Mesendoderm (in vitro differentiated cells): ENCODE measurements around the gene EFCAB11.

Experiments
- DNase-seq: peaks from one replicate; pipeline ENCODE4 v3.0.0; 2013
- H2AK5ac ChIP-seq: 2 replicates; pipeline ENCODE4 v1.6.1; 2013; ENCODE audit warnings: low read length, inconsistent platforms
- H2BK120ac ChIP-seq: 2 replicates; pipeline ENCODE4 v1.6.1; 2013; ENCODE audit warnings: low read depth, mild to moderate bottlenecking, low read length, moderate library complexity, mixed read lengths
- H2BK15ac ChIP-seq: replicated peaks from 2 replicates; pipeline ENCODE4 v1.6.1; 2013; ENCODE audit warnings: low read depth, mild to moderate bottlenecking, moderate library complexity
- H2BK5ac ChIP-seq: 2 replicates; pipeline ENCODE4 v1.6.1; 2013; ENCODE audit warnings: low read length, inconsistent platforms
- H3K18ac ChIP-seq: 2 replicates; pipeline ENCODE4 v1.6.1; 2013; ENCODE audit warnings: mild to moderate bottlenecking, low read length, mixed read lengths
- H3K23ac ChIP-seq: one replicate; pipeline ENCODE4 v1.6.1; 2013; ENCODE audit warnings: low read length
- H3K27ac ChIP-seq: 2 replicates; pipeline ENCODE4 v1.5.1; 2013; ENCODE audit warnings: low read depth, mild to moderate bottlenecking, inconsistent platforms, low read length, moderate library complexity
- H3K27me3 ChIP-seq: 2 replicates; pipeline ENCODE4 v1.6.1; 2013; ENCODE audit warnings: low read length, control low read depth, mild to moderate bottlenecking, inconsistent platforms; ENCODE audit not compliant: insufficient read depth, poor library complexity
- H3K36me3 ChIP-seq: 2 replicates; pipeline ENCODE4 v1.6.1; 2013; ENCODE audit warnings: low read length, inconsistent platforms; ENCODE audit not compliant: control insufficient read depth, insufficient read depth
- H3K4ac ChIP-seq: one replicate; pipeline ENCODE4 v1.6.1; 2013; ENCODE audit warnings: low read depth, mild to moderate bottlenecking, low read length, moderate library complexity
- H3K4me1 ChIP-seq: 2 replicates; pipeline ENCODE4 v1.6.1; 2013; ENCODE audit warnings: low read depth, low read length, inconsistent platforms; ENCODE audit not compliant: control insufficient read depth
- H3K4me2 ChIP-seq: 2 replicates; pipeline ENCODE4 v1.6.1; 2013; ENCODE audit warnings: low read length
- H3K4me3 ChIP-seq: 2 replicates; pipeline ENCODE4 v1.5.1; 2013; ENCODE audit warnings: mild to moderate bottlenecking, low read length
- H3K56ac ChIP-seq: one replicate; pipeline ENCODE4 v1.6.1; 2013; ENCODE audit warnings: low read length
- H3K79me1 ChIP-seq: 2 replicates; pipeline ENCODE4 v1.6.1; 2013; ENCODE audit warnings: low read length, inconsistent platforms
- H3K79me2 ChIP-seq: 2 replicates; pipeline ENCODE4 v1.6.1; 2013; ENCODE audit warnings: mild to moderate bottlenecking, low read length; ENCODE audit not compliant: control insufficient read depth, insufficient read depth
- H3K9ac ChIP-seq: 2 replicates; pipeline ENCODE4 v1.6.1; 2013; ENCODE audit warnings: low read length, inconsistent platforms
- H4K5ac ChIP-seq: one replicate; pipeline ENCODE4 v1.6.1; 2013; ENCODE audit warnings: low read length
- H4K8ac ChIP-seq: one replicate; pipeline ENCODE4 v1.6.1; 2013; ENCODE audit warnings: low read depth, mild to moderate bottlenecking, control low read depth, low read length, moderate library complexity
- WGBS: extraction: QIAGEN DNeasy Blood & Tissue Kit; methylation state at CpG from one replicate; pipeline ENCODE4 v1.1.7; 2013; ENCODE audit warnings: low lambda C conversion rate, missing lambda C conversion rate; ENCODE audit not compliant: insufficient coverage; ENCODE audit errors: extremely low coverage; 5-methylcytosine and 5-hydroxymethylcytosine counted together

Gene EFCAB11

GRCh38 chr14:89767131-89767530, 187.4 kb downstream of the EFCAB11 start:
- H3K56ac ChIP-seq, result no peak overlapping the region
- H3K36me3 ChIP-seq, result no peaks in the 10 kb centered on the region
- no peak overlapping the region for H3K23ac ChIP-seq
- H4K8ac ChIP-seq, result no peak overlapping the region
- H3K4ac ChIP-seq, result no peak overlapping the region
- no peak overlapping the region for H3K4me2 ChIP-seq
- peak overlapping the region; percentile 65 for H3K18ac ChIP-seq
- H3K27ac ChIP-seq, result no peak overlapping the region
- no peak overlapping the region for H3K9ac ChIP-seq
- H2BK120ac ChIP-seq, result no peak overlapping the region
- H3K79me1 ChIP-seq, result no peaks in the 10 kb centered on the region
- no peak overlapping the region for H2BK5ac ChIP-seq
- H2AK5ac ChIP-seq, result no peak overlapping the region
- no peak overlapping the region for H2BK15ac ChIP-seq
- no CpG with 5 or more reads among the region's 3 CpGs for WGBS
- no peaks in the 10 kb centered on the region for H3K27me3 ChIP-seq
- H3K4me1 ChIP-seq, result no peaks in the 10 kb centered on the region
- H4K5ac ChIP-seq, result no peak overlapping the region
- H3K79me2 ChIP-seq, result no peaks in the 10 kb centered on the region
- DNase-seq, result no peak
- H3K4me3 ChIP-seq, result no peak overlapping the region

GRCh38 chr14:89765346-89765745, 189.2 kb downstream of the EFCAB11 start:
- Histone ChIP-seq H3K4me3 (no peak overlapping the region), H2BK5ac (no peak overlapping the region), H3K4ac (no peak overlapping the region), H3K79me1 (no peaks in the 10 kb centered on the region), H3K23ac (no peak overlapping the region), H3K27ac (no peak overlapping the region), H4K8ac (no peak overlapping the region), H3K56ac (no peak overlapping the region), H2BK120ac (no peak overlapping the region), H3K9ac (no peak overlapping the region), H4K5ac (no peak overlapping the region), H2BK15ac (no peak overlapping the region), H3K27me3 (no peaks in the 10 kb centered on the region), H3K4me1 (no peaks in the 10 kb centered on the region), H3K79me2 (no peaks in the 10 kb centered on the region), H3K36me3 (no peaks in the 10 kb centered on the region), H3K4me2 (no peak overlapping the region), H3K18ac (no peak overlapping the region), H2AK5ac (no peak overlapping the region)
- DNase-seq, result no peak
- no CpG with 5 or more reads among the region's 3 CpGs for WGBS

GRCh38 chr14:89760086-89760485, 194.4 kb downstream of the EFCAB11 start:
- Histone ChIP-seq H3K4ac (no peak overlapping the region), H3K36me3 (no peaks in the 10 kb centered on the region), H3K18ac (no peak overlapping the region), H3K23ac (no peak overlapping the region), H3K27me3 (peaks cover 2% of the 10 kb centered on the region), H2BK120ac (no peak overlapping the region), H3K56ac (no peak overlapping the region), H3K9ac (no peak overlapping the region), H2BK5ac (no peak overlapping the region), H4K5ac (no peak overlapping the region), H3K27ac (no peak overlapping the region), H4K8ac (no peak overlapping the region), H3K4me3 (no peak overlapping the region), H3K4me2 (no peak overlapping the region), H2BK15ac (no peak overlapping the region), H3K79me2 (no peaks in the 10 kb centered on the region), H3K79me1 (no peaks in the 10 kb centered on the region), H3K4me1 (no peaks in the 10 kb centered on the region), H2AK5ac (no peak overlapping the region)
- no CpG with 5 or more reads among the region's 7 CpGs for WGBS
- no peak for DNase-seq

GRCh38 chr14:89757313-89757939, 197.1 kb downstream of the EFCAB11 start:
- Histone ChIP-seq H3K4me2 (no peak overlapping the region), H3K18ac (no peak overlapping the region), H3K9ac (no peak overlapping the region), H3K79me2 (no peaks in the 10 kb centered on the region), H3K27me3 (peaks cover 2% of the 10 kb centered on the region), H3K36me3 (no peaks in the 10 kb centered on the region), H3K4me3 (no peak overlapping the region), H4K5ac (no peak overlapping the region), H3K4me1 (no peaks in the 10 kb centered on the region), H2BK120ac (no peak overlapping the region), H2BK15ac (no peak overlapping the region), H3K79me1 (no peaks in the 10 kb centered on the region), H3K56ac (no peak overlapping the region), H3K4ac (no peak overlapping the region), H2AK5ac (no peak overlapping the region), H4K8ac (no peak overlapping the region), H3K23ac (no peak overlapping the region), H3K27ac (no peak overlapping the region), H2BK5ac (no peak overlapping the region)
- WGBS, result no CpG with 5 or more reads among the region's 5 CpGs
- DNase-seq, result no peak

- DNase-seq, result no peak
- no peak overlapping the region for H2BK120ac ChIP-seq
- H3K79me2 ChIP-seq, result no peaks in the 10 kb centered on the region
- no peak overlapping the region for H3K9ac ChIP-seq
- peaks cover 2% of the 10 kb centered on the region for H3K27me3 ChIP-seq
- no peak overlapping the region for H2BK15ac ChIP-seq
- no peaks in the 10 kb centered on the region for H3K4me1 ChIP-seq
- H4K8ac ChIP-seq, result no peak overlapping the region
- no peak overlapping the region for H3K56ac ChIP-seq
- no peak overlapping the region for H3K4ac ChIP-seq
- H4K5ac ChIP-seq, result no peak overlapping the region
- H3K27ac ChIP-seq, result no peak overlapping the region
- no peaks in the 10 kb centered on the region for H3K36me3 ChIP-seq
- no peak overlapping the region for H3K4me2 ChIP-seq
- no peak overlapping the region for H3K4me3 ChIP-seq
- no peak overlapping the region for H2AK5ac ChIP-seq
- no peak overlapping the region for H3K18ac ChIP-seq
- no peaks in the 10 kb centered on the region for H3K79me1 ChIP-seq
- H2BK5ac ChIP-seq, result no peak overlapping the region
- no CpG with 5 or more reads among the region's 4 CpGs for WGBS
- no peak overlapping the region for H3K23ac ChIP-seq
Measured at GRCh38 chr14:89755816-89756215, 198.7 kb downstream of the EFCAB11 start.

- Histone ChIP-seq H2BK120ac (no peak overlapping the region), H3K9ac (no peak overlapping the region), H3K27me3 (peaks cover 2% of the 10 kb centered on the region), H2AK5ac (no peak overlapping the region), H3K56ac (no peak overlapping the region), H3K27ac (no peak overlapping the region), H3K4ac (no peak overlapping the region), H2BK15ac (no peak overlapping the region), H4K5ac (no peak overlapping the region), H3K36me3 (no peaks in the 10 kb centered on the region), H3K79me1 (no peaks in the 10 kb centered on the region), H2BK5ac (no peak overlapping the region), H4K8ac (no peak overlapping the region), H3K79me2 (no peaks in the 10 kb centered on the region), H3K4me1 (no peaks in the 10 kb centered on the region), H3K18ac (no peak overlapping the region), H3K23ac (no peak overlapping the region), H3K4me2 (no peak overlapping the region), H3K4me3 (no peak overlapping the region)
- DNase-seq, result no peak
- no CpG with 5 or more reads among the region's 4 CpGs for WGBS
Measured at GRCh38 chr14:89753828-89754412, 200.6 kb downstream of the EFCAB11 start.
